ENCODE data around the gene TRPM4. TPM values are rescaled to one million over a fixed set of nuclear protein-coding genes. Genes with fewer than 3 reads are reported as not detected.

Gene TRPM4
- total and polyA plus RNA-seq, 2 donors (not counting 3 experiments of a cell fraction or from before 2014, with no cell fraction given) = 17.6 to 38.9 TPM

- H3K27me3 ChIP-seq (ENCODE audit: control insufficient read depth in 2 of 2, insufficient read depth in 2 of 2, low read length in 2 of 2) = peaks cover 0 to 4% of the 10 kb centered on the region in 2 experiments
- no peaks in the 10 kb centered on the region for H3K79me2 ChIP-seq (ENCODE audit: control insufficient read depth, insufficient read depth, low read length)
- no peak overlapping the region for H2AFZ ChIP-seq (ENCODE audit: low read depth, low read length)
- peaks cover 23% of the 10 kb centered on the region for H3K4me1 ChIP-seq (ENCODE audit: control insufficient read depth, extremely low read depth, insufficient read depth, low read length)
- ChIA-PET POLR2A (no interaction called here), CTCF (interaction anchor here (1.0 kb wide), 1 partner anchor 45 kb away, joined by 3 read pairs; no protein-coding TSS in a partner anchor)
- no peaks in the 10 kb centered on the region for H4K20me1 ChIP-seq (replicated peaks; ENCODE audit: control insufficient read depth, extremely low read depth, insufficient read depth, low read length)
- no peaks in the 10 kb centered on the region for H3K36me3 ChIP-seq (ENCODE audit: control insufficient read depth in 2 of 2, extremely low read depth in 1 of 2, insufficient read depth in 2 of 2, low read length in 2 of 2)
- intact Hi-C loops (cut with micrococcal nuclease) (loop anchor here (10.0 kb wide), 1 partner anchor 158 kb away; the partner anchor contains the start of genes GYS1 and RUVBL2), dilution Hi-C loops (cut with MboI; ENCODE audit: extremely low pct_ligation_motif_present, low sequenced_read_pairs) (no loop called here)
- no peak overlapping the region for H3K4me3 ChIP-seq (replicated peaks in 1 of 3; ENCODE audit: insufficient read depth in 1 of 3, low read depth in 1 of 3, low read length in 3 of 3)
- DNase-seq (ENCODE audit: low read depth, low spot score) (no peak), FAIRE-seq (no peak)
- no peak overlapping the region for H3K9ac ChIP-seq (replicated peaks; ENCODE audit: extremely low read depth, insufficient read depth, low read length)
- H3K4me2 ChIP-seq (ENCODE audit: insufficient read depth, low read length) = no peak overlapping the region
- no TSS peak for BruUV-seq (replicated peaks)
- H3K9me1 ChIP-seq (replicated peaks; ENCODE audit: control insufficient read depth, extremely low read depth, insufficient read depth, low read length) = no peaks in the 10 kb centered on the region
- TF ChIP-seq MAX (IDR thresholded peaks at IDR 0.05; ENCODE audit: insufficient read depth, insufficient read length) (no peak), GATA2 (IDR thresholded peaks at IDR 0.05; ENCODE audit: insufficient read depth, insufficient read length, low read depth, low read length) (no peak), POLR2A (IDR thresholded peaks at IDR 0.05; ENCODE audit: low read depth, low read length) (no peak), POLR2AphosphoS5 (IDR thresholded peaks at IDR 0.05; ENCODE audit: insufficient read depth, low read depth, low read length) (no peak), JUN (IDR thresholded peaks at IDR 0.05; ENCODE audit: borderline replicate concordance, insufficient read depth, insufficient read length, low read depth) (no peak), EZH2 (IDR thresholded peaks at IDR 0.05; ENCODE audit: borderline replicate concordance, low read depth, low read length, severe bottlenecking) (no peak), CTCF (IDR thresholded peaks at IDR 0.05; ENCODE audit: extremely low read depth in 1 of 2, insufficient read depth in 1 of 2, low read depth in 1 of 2, low read length in 2 of 2) (no peak), MYC (IDR thresholded peaks at IDR 0.05; ENCODE audit: low read depth, low read length) (no peak)
- H3K27ac ChIP-seq (ENCODE audit: insufficient read depth, low read depth, low read length) = no peak overlapping the region
- H3K9me3 ChIP-seq (replicated peaks; ENCODE audit: control insufficient read depth, insufficient read depth, low read length) = no peaks in the 10 kb centered on the region
These were observed 4.3 kb upstream of the TRPM4 start for GRCh38 chr19:49153167-49153809.

Data from endothelial cell of umbilical vein (primary cell).